ENCODE results near the gene DNTT.

DNA sequence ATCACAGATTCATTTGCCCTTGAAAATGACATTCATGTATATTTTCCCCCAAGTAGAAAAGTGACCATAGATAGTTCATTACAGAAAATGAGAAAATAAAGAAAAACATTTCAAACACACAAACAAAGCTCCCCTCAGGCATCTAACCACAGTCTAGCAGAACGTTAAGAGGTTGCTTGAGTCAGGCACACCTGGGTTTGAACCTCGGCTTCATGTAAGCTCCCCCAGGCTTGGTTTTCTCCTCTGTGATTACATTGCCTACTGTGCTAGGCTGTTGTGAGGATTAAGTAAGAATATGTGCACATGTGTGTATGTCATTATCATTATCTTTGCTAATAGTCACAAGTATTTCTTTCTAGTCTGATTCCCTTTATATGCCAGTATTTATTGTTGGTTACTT is 9.1 kb downstream of the DNTT start:
- TF ChIP-seq, protein P1, sequence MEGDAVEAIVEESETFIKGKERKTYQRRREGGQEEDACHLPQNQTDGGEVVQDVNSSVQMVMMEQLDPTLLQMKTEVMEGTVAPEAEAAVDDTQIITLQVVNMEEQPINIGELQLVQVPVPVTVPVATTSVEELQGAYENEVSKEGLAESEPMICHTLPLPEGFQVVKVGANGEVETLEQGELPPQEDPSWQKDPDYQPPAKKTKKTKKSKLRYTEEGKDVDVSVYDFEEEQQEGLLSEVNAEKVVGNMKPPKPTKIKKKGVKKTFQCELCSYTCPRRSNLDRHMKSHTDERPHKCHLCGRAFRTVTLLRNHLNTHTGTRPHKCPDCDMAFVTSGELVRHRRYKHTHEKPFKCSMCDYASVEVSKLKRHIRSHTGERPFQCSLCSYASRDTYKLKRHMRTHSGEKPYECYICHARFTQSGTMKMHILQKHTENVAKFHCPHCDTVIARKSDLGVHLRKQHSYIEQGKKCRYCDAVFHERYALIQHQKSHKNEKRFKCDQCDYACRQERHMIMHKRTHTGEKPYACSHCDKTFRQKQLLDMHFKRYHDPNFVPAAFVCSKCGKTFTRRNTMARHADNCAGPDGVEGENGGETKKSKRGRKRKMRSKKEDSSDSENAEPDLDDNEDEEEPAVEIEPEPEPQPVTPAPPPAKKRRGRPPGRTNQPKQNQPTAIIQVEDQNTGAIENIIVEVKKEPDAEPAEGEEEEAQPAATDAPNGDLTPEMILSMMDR (IDR thresholded peaks at IDR 0.05) = no peak
- no peak for TF ChIP-seq POLR2A (IDR thresholded peaks at IDR 0.05)

Measured in testis (tissue), 2 donors.